Measurements from ENCODE around the gene TNKS1BP1. TPM values are rescaled to one million over a fixed set of nuclear protein-coding genes. Genes with fewer than 3 reads are reported as not detected.

The TNKS1BP1 gene
- total RNA-seq, 1 donor from 2014 or later, result 32.6 TPM

GRCh38 chr11:57360991-57361390, 36.2 kb upstream of the TNKS1BP1 start:
- peaks cover 9% of the 10 kb centered on the region for H3K27me3 ChIP-seq (ENCODE audit: low read depth)
- H3K27ac ChIP-seq (replicated peaks), result no peak overlapping the region
- intact Hi-C loops (cut with micrococcal nuclease), result no loop called here
- no peak overlapping the region for H3K4me3 ChIP-seq
- peaks cover 22% of the 10 kb centered on the region for H3K4me1 ChIP-seq
- H3K9me3 ChIP-seq (replicated peaks), result no peaks in the 10 kb centered on the region
- no peak for DNase-seq
- no peak for TF ChIP-seq CTCF (IDR thresholded peaks at IDR 0.05; ENCODE audit: borderline replicate concordance)
- H3K36me3 ChIP-seq, result no peaks in the 10 kb centered on the region

- intact Hi-C loops (cut with micrococcal nuclease), result no loop called here
- no peaks in the 10 kb centered on the region for H3K9me3 ChIP-seq (replicated peaks)
- no peak overlapping the region for H3K4me3 ChIP-seq
- H3K27ac ChIP-seq (replicated peaks), result no peak overlapping the region
- H3K36me3 ChIP-seq, result no peaks in the 10 kb centered on the region
- no peak for DNase-seq
- H3K27me3 ChIP-seq (ENCODE audit: low read depth), result peaks cover 4% of the 10 kb centered on the region
- TF ChIP-seq CTCF (IDR thresholded peaks at IDR 0.05; ENCODE audit: borderline replicate concordance), result no peak
- H3K4me1 ChIP-seq, result peaks cover 22% of the 10 kb centered on the region
Observed at GRCh38 chr11:57359896-57360690, 35.3 kb upstream of the TNKS1BP1 start.

GRCh38 chr11:57359396-57359795, 34.6 kb upstream of the TNKS1BP1 start:
- intact Hi-C loops (cut with micrococcal nuclease), result no loop called here
- Histone ChIP-seq H3K36me3 (no peaks in the 10 kb centered on the region), H3K4me1 (peaks cover 22% of the 10 kb centered on the region), H3K27ac (replicated peaks) (no peak overlapping the region), H3K27me3 (ENCODE audit: low read depth) (no peaks in the 10 kb centered on the region), H3K9me3 (replicated peaks) (no peaks in the 10 kb centered on the region), H3K4me3 (no peak overlapping the region)
- no peak for DNase-seq
- no peak for TF ChIP-seq CTCF (IDR thresholded peaks at IDR 0.05; ENCODE audit: borderline replicate concordance)

- intact Hi-C loops (cut with micrococcal nuclease), result no loop called here
- Histone ChIP-seq H3K27ac (replicated peaks) (no peak overlapping the region), H3K27me3 (ENCODE audit: low read depth) (no peaks in the 10 kb centered on the region), H3K9me3 (replicated peaks) (no peaks in the 10 kb centered on the region), H3K4me3 (no peak overlapping the region), H3K36me3 (no peaks in the 10 kb centered on the region), H3K4me1 (peaks cover 22% of the 10 kb centered on the region)
- TF ChIP-seq CTCF (IDR thresholded peaks at IDR 0.05; ENCODE audit: borderline replicate concordance), result no peak
- no peak for DNase-seq
Observed at GRCh38 chr11:57358991-57359390, 34.2 kb upstream of the TNKS1BP1 start.

- Histone ChIP-seq H3K27me3 (ENCODE audit: low read depth) (no peaks in the 10 kb centered on the region), H3K36me3 (no peaks in the 10 kb centered on the region), H3K9me3 (replicated peaks) (no peaks in the 10 kb centered on the region), H3K4me3 (no peak overlapping the region), H3K27ac (replicated peaks) (peak overlapping the region; percentile 64), H3K4me1 (peaks cover 22% of the 10 kb centered on the region)
- no peak for DNase-seq
- no peak for TF ChIP-seq CTCF (IDR thresholded peaks at IDR 0.05; ENCODE audit: borderline replicate concordance)
- intact Hi-C loops (cut with micrococcal nuclease), result no loop called here
Observed at GRCh38 chr11:57358543-57358961, 33.8 kb upstream of the TNKS1BP1 start.

All from left ventricle myocardium inferior (tissue), 1 donor.